GM12878 (cell line): ENCODE measurements around the gene SCAANT1. TPM values are rescaled to one million over a fixed set of nuclear protein-coding genes. Genes with fewer than 3 reads are reported as not detected.
A peak's percentile ranks its signal among the peaks of the same experiment; 100 is the strongest.

ENCODE experiments used
- ATAC-seq: fragments of 200-7000 bp; cut with Tn5 transposase; 3 replicates; pipeline ENCODE4 v1.9.1; 2020; ENCODE audit warnings: mild to moderate bottlenecking, moderate library complexity
- BruUV-seq: library from RNA; stranded (reverse); fragments of 400-500 nt; replicated peaks from 2 replicates; lab custom pipeline; 2021; lab: Mats Ljungman, UMichigan
- CTCF ChIA-PET: fragments of 300-600 bp; sonication (Branson Sonifier 250); formaldehyde crosslinking; extraction: SDS; loops from one replicate; lab custom pipeline; 2021; ENCODE audit warnings: inconsistent platforms; lab: Yijun Ruan, JAX
- POLR2A ChIA-PET: fragments of 350-600 bp; formaldehyde crosslinking; extraction: SDS; loops from one replicate; lab custom pipeline; 2021; ENCODE audit warnings: inconsistent platforms; lab: Charles Lee
- RAD21 ChIA-PET: fragments of 300-600 bp; sonication (Branson Sonifier 250); formaldehyde crosslinking; loops from one replicate; lab custom pipeline; 2023; ENCODE audit warnings: antibody characterized with exemption; ENCODE audit not compliant: unreplicated experiment; lab: Charles Lee
- SMC1A ChIA-PET: fragments of 300-600 bp; sonication (Branson Sonifier 250); formaldehyde crosslinking; loops from one replicate; lab custom pipeline; 2023; ENCODE audit not compliant: unreplicated experiment, uncharacterized antibody; lab: Charles Lee
- DNase-seq: peaks from one replicate; pipeline ENCODE4 v3.0.0-alpha.2; 2011; ENCODE audit warnings: low read depth, low spot score
- FAIRE-seq: peaks from 3 replicates; lab custom pipeline; 2011; peaks lifted over from hg19 to GRCh38; lab: Jason Lieb, UNC
- H2AFZ ChIP-seq: 2 replicates; pipeline ENCODE4 v1.6.0; 2011; ENCODE audit warnings: low read depth, low read length, control low read depth; ENCODE audit not compliant: control insufficient read depth
- H3K27ac ChIP-seq: 2 replicates; pipeline ENCODE4 v1.5.1; 2011; ENCODE audit warnings: control low read depth; ENCODE audit not compliant: control insufficient read depth, insufficient read depth
- H3K27me3 ChIP-seq, 2 experiments: replicated peaks in 1 of 2; 2 replicates each; pipeline versions ENCODE4 v1.6.0 to v1.6.1; 2011; ENCODE audit warnings: low read length in 1 of 2; ENCODE audit not compliant: control insufficient read depth in 2 of 2, insufficient read depth in 2 of 2
- H3K36me3 ChIP-seq, 2 experiments: 2 replicates each; pipeline ENCODE4 v1.5.1; 2011; ENCODE audit warnings: low read length in 1 of 2; ENCODE audit not compliant: control insufficient read depth in 2 of 2, insufficient read depth in 2 of 2
- H3K4me1 ChIP-seq: 2 replicates; pipeline ENCODE4 v1.6.1; 2011; ENCODE audit warnings: mild to moderate bottlenecking, low read length, moderate library complexity, mixed read lengths; ENCODE audit not compliant: control insufficient read depth, insufficient read depth
- H3K4me2 ChIP-seq: 2 replicates; pipeline ENCODE4 v1.6.0; 2011; ENCODE audit warnings: control low read depth; ENCODE audit not compliant: control insufficient read depth, insufficient read depth
- H3K4me3 ChIP-seq: fragments of 200-600 bp; sonication (generic); 2 replicates; pipeline ENCODE4 v1.5.1; 2016
- H3K79me2 ChIP-seq: 2 replicates; pipeline ENCODE4 v1.6.0; 2011; ENCODE audit warnings: low read length; ENCODE audit not compliant: control insufficient read depth, insufficient read depth
- H3K9ac ChIP-seq: 2 replicates; pipeline ENCODE4 v1.8.0; 2011; ENCODE audit warnings: low read length, control low read depth, mixed read lengths; ENCODE audit not compliant: control insufficient read depth, insufficient read depth
- H3K9me3 ChIP-seq: replicated peaks from 3 replicates; pipeline ENCODE4 v1.5.1; 2011; ENCODE audit warnings: mild to moderate bottlenecking, low read length; ENCODE audit not compliant: control insufficient read depth, insufficient read depth
- H4K20me1 ChIP-seq: 2 replicates; pipeline ENCODE4 v1.6.0; 2011; ENCODE audit not compliant: control insufficient read depth, insufficient read depth
- GABPA ChIP-seq: IDR thresholded peaks from 2 replicates; pipeline ENCODE4 v1.6.1; 2014; ENCODE audit warnings: antibody characterized with exemption, low read depth, mild to moderate bottlenecking, inconsistent platforms
- GATAD2B ChIP-seq: fragments of 450-650 bp; conservative IDR thresholded peaks from 2 replicates; pipeline ENCODE4 v1.6.1; 2017; ENCODE audit warnings: low read depth, mild to moderate bottlenecking, moderate library complexity
- IRF4 ChIP-seq: IDR thresholded peaks from 2 replicates; pipeline ENCODE4 v1.6.1; 2011; ENCODE audit warnings: low read depth, low read length
- MYB ChIP-seq: fragments of 150-350 bp; IDR thresholded peaks from 2 replicates; pipeline ENCODE4 v1.6.1; 2014; ENCODE audit warnings: mild to moderate bottlenecking, low read depth, low read length, borderline replicate concordance
- NR2F1 ChIP-seq: fragments of 450-650 bp; conservative IDR thresholded peaks from 2 replicates; pipeline ENCODE4 v1.6.1; 2017; ENCODE audit warnings: mild to moderate bottlenecking
- RUNX3 ChIP-seq: IDR thresholded peaks from 2 replicates; pipeline ENCODE4 v1.6.1; 2012; ENCODE audit warnings: low read length, inconsistent platforms
- SMC3 ChIP-seq: IDR thresholded peaks from 2 replicates; pipeline ENCODE4 v1.6.1; 2011; ENCODE audit warnings: low read length, improper control_type of control experiment, borderline replicate concordance
- TCF12 ChIP-seq: IDR thresholded peaks from 2 replicates; pipeline ENCODE4 v1.6.1; 2011; ENCODE audit warnings: low read depth, mild to moderate bottlenecking, low read length
- YY1 ChIP-seq: IDR thresholded peaks from 2 replicates; pipeline ENCODE4 v1.6.1; 2011; ENCODE audit warnings: low read depth, mild to moderate bottlenecking, low read length
- ZNF622 ChIP-seq: fragments of 450-650 bp; IDR thresholded peaks from 2 replicates; pipeline ENCODE4 v1.6.1; 2017; ENCODE audit warnings: mild to moderate bottlenecking, inconsistent platforms
- WGBS: methylation state at CpG from one replicate; pipeline ENCODE4 v1.1.6; 2016; ENCODE audit warnings: low lambda C conversion rate; ENCODE audit not compliant: insufficient replicate concordance, insufficient coverage; ENCODE audit errors: missing lambda C conversion rate; 5-methylcytosine and 5-hydroxymethylcytosine counted together
- in situ Hi-C: fragments of 300-500 bp; cut with MboI; formaldehyde crosslinking; loops from 9 replicates; pipeline ENCODE4 v1.14.3; 2018; ENCODE audit warnings: mixed read lengths
- intact Hi-C: fragments of 100-400 bp; cut with micrococcal nuclease; formaldehyde crosslinking; loops from one replicate; pipeline ENCODE4 v1.14.2; 2022; ENCODE audit not compliant: unreplicated experiment
- polyA plus RNA-seq, 11 experiments: library from polyadenylated mRNA; depleted of rRNA in 4 of 11; unstranded in 6 of 11; stranded (reverse) in 5 of 11; fragments of >200 nt; fragmentation: Nextera tagmentation in 4 of 11; fragmentation: Illumina TruSeq in 1 of 11; extraction: Ambion mirVana in 4 of 11; extraction: Trizol in 1 of 11; gene quantifications; 1 replicate in 1 of 11; 2 replicates in 10 of 11; pipeline versions ENCODE4 v1.2.1 to v1.2.3, GENCODE V29; 2011 to 2016; ENCODE audit warnings: inconsistent platforms in 2 of 11, missing spikeins in 2 of 11, low read depth in 1 of 11
- total RNA-seq, 4 experiments: library from RNA; depleted of rRNA in 3 of 4; stranded (reverse); fragments of >200 nt in 3 of 4; fragmentation: Illumina TruSeq in 1 of 4; extraction: Trizol in 1 of 4; gene quantifications; 2 replicates each; pipeline versions ENCODE4 v1.2.1 to v1.2.3, GENCODE V29; 2013 to 2021
- TF ChIP-seq, protein P1 (sequence below): fragments of 450-650 bp; IDR thresholded peaks from 2 replicates; pipeline ENCODE4 v1.6.1; 2016; ENCODE audit warnings: mild to moderate bottlenecking
- TF ChIP-seq, protein P2 (sequence below): IDR thresholded peaks from 2 replicates; pipeline ENCODE4 v1.6.1; 2012; ENCODE audit warnings: low read length, inconsistent platforms
- TF ChIP-seq, protein P3 (sequence below): IDR thresholded peaks from 2 replicates; pipeline ENCODE4 v1.6.1; 2011; ENCODE audit warnings: low read depth, mild to moderate bottlenecking, low read length, moderate library complexity, borderline replicate concordance; ENCODE audit errors: extremely low read depth
- TF ChIP-seq, protein P4 (sequence below): IDR thresholded peaks from 2 replicates; pipeline ENCODE4 v1.6.1; 2012; ENCODE audit warnings: low read depth, low read length, improper control_type of control experiment
- TF ChIP-seq, protein P5 (sequence below): fragments of 450-650 bp; formaldehyde crosslinking; IDR thresholded peaks from 2 replicates; pipeline ENCODE4 v1.5.0; 2022; ENCODE audit warnings: mild to moderate bottlenecking, missing genetic modification characterization

SCAANT1 gene
- total and polyA plus RNA-seq, 10 of the 15 experiments (the other 5 are each of a cell fraction or from before 2014, with no cell fraction given) = 0.60 to 1.7 (median 0.95) TPM; not detected in 6

DNA sequence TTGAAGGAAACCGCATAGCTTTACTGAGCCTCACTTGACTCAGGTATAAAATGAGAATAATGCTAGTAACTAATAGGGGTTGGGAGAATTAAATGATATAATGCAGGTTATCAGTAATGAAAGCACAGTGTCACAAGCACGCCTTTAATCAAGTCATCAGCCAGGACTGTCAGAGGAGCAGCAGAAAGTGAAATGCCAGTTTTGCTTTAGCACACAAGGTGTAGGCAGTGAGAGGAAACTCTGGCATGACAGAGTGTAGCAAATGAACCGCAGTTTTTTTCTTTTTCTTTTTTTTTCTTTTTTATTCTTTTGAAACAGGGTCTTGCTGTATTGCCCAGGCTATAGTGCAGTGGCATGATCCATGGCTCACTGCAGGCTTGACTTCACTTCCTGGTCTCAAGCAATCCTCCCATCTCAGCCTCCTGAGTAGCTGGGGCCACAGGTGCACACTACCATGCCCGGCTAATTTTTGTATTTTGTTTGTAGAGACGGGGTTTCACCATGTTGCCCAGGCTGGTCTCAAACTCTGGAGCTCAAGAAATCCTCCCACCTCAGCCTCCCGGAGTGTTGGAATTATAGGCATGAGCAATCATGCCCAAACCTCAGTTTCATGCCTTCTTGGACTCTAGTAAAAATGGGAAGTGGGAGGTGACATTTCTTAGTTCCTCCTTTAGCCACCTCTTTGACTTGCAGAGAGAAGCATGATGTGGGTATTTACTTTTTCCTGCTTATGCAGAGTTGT is 9.7 kb upstream of the SCAANT1 start:
- no peaks in the 10 kb centered on the region for H4K20me1 ChIP-seq
- peaks cover 33% of the 10 kb centered on the region for H3K4me1 ChIP-seq
- H3K27me3 ChIP-seq = no peaks in the 10 kb centered on the region
- intact Hi-C loops = no loop called here
- H3K9me3 ChIP-seq = no peaks in the 10 kb centered on the region
- ATAC-seq = peak; percentile 85
- H3K9ac ChIP-seq = no peak overlapping the region
- peaks cover 0 to 19% of the 10 kb centered on the region in 2 experiments; a peak in 3 of 4 replicates for H3K36me3 ChIP-seq
- POLR2A ChIA-PET = interaction anchor here (0.9 to 1.3 kb wide), 4 partner anchors 12 to 43 kb away, joined by 3 to 6 read pairs (median 4); no protein-coding TSS in a partner anchor
- no peak overlapping the region for H2AFZ ChIP-seq
- peak; percentile 72 for FAIRE-seq
- 5% methylated on average over 6 of the region's 6 CpGs for WGBS
- peak; percentile 71 for DNase-seq
- SMC1A ChIA-PET = interaction anchor here (0.8 to 2.5 kb wide), 4 partner anchors 12 to 46 kb away, joined by 3 to 9 read pairs (median 4); no protein-coding TSS in a partner anchor
- in situ Hi-C loops = no loop called here
- BruUV-seq = no TSS peak
- RAD21 ChIA-PET = interaction anchor here (0.8 to 1.1 kb wide), 3 partner anchors 11 to 44 kb away, joined by 3 read pairs; no protein-coding TSS in a partner anchor
- no peak overlapping the region for H3K4me3 ChIP-seq
- H3K79me2 ChIP-seq = peaks cover 3% of the 10 kb centered on the region
- peak overlapping the region; percentile 48 for H3K27ac ChIP-seq
- H3K4me2 ChIP-seq = peak overlapping the region; percentile 61; the same call in 1 of the 2 replicates
- CTCF ChIA-PET = interaction anchor here (0.9 to 1.6 kb wide), 3 partner anchors 12 to 47 kb away, joined by 3 to 4 read pairs (median 3); no protein-coding TSS in a partner anchor
- TF ChIP-seq, protein P1, sequence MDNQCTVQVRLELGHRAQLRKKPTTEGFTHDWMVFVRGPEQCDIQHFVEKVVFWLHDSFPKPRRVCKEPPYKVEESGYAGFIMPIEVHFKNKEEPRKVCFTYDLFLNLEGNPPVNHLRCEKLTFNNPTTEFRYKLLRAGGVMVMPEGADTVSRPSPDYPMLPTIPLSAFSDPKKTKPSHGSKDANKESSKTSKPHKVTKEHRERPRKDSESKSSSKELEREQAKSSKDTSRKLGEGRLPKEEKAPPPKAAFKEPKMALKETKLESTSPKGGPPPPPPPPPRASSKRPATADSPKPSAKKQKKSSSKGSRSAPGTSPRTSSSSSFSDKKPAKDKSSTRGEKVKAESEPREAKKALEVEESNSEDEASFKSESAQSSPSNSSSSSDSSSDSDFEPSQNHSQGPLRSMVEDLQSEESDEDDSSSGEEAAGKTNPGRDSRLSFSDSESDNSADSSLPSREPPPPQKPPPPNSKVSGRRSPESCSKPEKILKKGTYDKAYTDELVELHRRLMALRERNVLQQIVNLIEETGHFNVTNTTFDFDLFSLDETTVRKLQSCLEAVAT = peak; percentile 77; the same call in 1 of the 2 replicates
- TF ChIP-seq, protein P2, sequence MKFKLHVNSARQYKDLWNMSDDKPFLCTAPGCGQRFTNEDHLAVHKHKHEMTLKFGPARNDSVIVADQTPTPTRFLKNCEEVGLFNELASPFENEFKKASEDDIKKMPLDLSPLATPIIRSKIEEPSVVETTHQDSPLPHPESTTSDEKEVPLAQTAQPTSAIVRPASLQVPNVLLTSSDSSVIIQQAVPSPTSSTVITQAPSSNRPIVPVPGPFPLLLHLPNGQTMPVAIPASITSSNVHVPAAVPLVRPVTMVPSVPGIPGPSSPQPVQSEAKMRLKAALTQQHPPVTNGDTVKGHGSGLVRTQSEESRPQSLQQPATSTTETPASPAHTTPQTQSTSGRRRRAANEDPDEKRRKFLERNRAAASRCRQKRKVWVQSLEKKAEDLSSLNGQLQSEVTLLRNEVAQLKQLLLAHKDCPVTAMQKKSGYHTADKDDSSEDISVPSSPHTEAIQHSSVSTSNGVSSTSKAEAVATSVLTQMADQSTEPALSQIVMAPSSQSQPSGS = peak; percentile 40; the same call in 1 of the 2 replicates
- no peak for TF ChIP-seq ZNF622
- TF ChIP-seq RUNX3 = peak; percentile 73
- no peak for TF ChIP-seq TCF12
- TF ChIP-seq IRF4 = peak; percentile 88
- TF ChIP-seq GATAD2B = peak; percentile 54; the same call in 1 of the 2 replicates
- TF ChIP-seq, protein P3, sequence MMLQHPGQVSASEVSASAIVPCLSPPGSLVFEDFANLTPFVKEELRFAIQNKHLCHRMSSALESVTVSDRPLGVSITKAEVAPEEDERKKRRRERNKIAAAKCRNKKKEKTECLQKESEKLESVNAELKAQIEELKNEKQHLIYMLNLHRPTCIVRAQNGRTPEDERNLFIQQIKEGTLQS = no peak
- no peak for TF ChIP-seq GABPA
- TF ChIP-seq MYB = no peak
- TF ChIP-seq YY1 = no peak
- peak; percentile 2; the same call in 1 of the 2 replicates for TF ChIP-seq SMC3
- TF ChIP-seq, protein P4, sequence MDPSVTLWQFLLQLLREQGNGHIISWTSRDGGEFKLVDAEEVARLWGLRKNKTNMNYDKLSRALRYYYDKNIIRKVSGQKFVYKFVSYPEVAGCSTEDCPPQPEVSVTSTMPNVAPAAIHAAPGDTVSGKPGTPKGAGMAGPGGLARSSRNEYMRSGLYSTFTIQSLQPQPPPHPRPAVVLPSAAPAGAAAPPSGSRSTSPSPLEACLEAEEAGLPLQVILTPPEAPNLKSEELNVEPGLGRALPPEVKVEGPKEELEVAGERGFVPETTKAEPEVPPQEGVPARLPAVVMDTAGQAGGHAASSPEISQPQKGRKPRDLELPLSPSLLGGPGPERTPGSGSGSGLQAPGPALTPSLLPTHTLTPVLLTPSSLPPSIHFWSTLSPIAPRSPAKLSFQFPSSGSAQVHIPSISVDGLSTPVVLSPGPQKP = no peak
- TF ChIP-seq, protein P5, sequence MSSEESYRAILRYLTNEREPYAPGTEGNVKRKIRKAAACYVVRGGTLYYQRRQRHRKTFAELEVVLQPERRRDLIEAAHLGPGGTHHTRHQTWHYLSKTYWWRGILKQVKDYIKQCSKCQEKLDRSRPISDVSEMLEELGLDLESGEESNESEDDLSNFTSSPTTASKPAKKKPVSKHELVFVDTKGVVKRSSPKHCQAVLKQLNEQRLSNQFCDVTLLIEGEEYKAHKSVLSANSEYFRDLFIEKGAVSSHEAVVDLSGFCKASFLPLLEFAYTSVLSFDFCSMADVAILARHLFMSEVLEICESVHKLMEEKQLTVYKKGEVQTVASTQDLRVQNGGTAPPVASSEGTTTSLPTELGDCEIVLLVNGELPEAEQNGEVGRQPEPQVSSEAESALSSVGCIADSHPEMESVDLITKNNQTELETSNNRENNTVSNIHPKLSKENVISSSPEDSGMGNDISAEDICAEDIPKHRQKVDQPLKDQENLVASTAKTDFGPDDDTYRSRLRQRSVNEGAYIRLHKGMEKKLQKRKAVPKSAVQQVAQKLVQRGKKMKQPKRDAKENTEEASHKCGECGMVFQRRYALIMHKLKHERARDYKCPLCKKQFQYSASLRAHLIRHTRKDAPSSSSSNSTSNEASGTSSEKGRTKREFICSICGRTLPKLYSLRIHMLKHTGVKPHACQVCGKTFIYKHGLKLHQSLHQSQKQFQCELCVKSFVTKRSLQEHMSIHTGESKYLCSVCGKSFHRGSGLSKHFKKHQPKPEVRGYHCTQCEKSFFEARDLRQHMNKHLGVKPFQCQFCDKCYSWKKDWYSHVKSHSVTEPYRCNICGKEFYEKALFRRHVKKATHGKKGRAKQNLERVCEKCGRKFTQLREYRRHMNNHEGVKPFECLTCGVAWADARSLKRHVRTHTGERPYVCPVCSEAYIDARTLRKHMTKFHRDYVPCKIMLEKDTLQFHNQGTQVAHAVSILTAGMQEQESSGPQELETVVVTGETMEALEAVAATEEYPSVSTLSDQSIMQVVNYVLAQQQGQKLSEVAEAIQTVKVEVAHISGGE (CRISPR knock-in tag) = no peak
- TF ChIP-seq NR2F1 = peak; percentile 26; the same call in 1 of the 2 replicates
